ENCODE data around the gene DLG2. TPM values are rescaled to one million over a fixed set of nuclear protein-coding genes. Genes with fewer than 3 reads are reported as not detected.

DLG2 gene
- total RNA-seq, 4 donors from 2014 or later = 6.5 to 14.6 (median 7.2) TPM

DNA sequence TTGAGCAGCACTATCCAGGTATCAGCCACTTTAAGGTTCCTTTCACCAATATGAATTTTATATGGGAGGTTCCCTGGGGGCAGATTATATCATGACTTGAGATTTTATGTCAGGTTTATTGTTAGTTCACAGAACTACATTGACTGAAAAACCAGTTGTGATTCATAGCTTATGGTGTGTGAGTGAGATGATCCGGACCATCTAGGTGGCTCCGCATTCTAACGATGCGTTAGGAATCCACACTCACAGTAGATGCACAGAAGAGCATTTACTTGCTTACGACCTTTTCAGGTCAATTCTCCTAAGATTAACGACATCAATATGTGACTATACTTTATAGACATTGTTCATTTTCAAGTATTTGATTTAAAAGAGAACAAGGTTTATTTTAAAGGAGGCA, 1356.7 kb downstream of the DLG2 start:
- 68 to 83% methylated on average over 6 of the region's 6 CpGs for WGBS, 2 donors
- no peaks in the 10 kb centered on the region for H3K4me1 ChIP-seq
- TF ChIP-seq POLR2A (IDR thresholded peaks at IDR 0.05) (no peak), EP300 (IDR thresholded peaks at IDR 0.05) (no peak)
- TF ChIP-seq, protein P1, sequence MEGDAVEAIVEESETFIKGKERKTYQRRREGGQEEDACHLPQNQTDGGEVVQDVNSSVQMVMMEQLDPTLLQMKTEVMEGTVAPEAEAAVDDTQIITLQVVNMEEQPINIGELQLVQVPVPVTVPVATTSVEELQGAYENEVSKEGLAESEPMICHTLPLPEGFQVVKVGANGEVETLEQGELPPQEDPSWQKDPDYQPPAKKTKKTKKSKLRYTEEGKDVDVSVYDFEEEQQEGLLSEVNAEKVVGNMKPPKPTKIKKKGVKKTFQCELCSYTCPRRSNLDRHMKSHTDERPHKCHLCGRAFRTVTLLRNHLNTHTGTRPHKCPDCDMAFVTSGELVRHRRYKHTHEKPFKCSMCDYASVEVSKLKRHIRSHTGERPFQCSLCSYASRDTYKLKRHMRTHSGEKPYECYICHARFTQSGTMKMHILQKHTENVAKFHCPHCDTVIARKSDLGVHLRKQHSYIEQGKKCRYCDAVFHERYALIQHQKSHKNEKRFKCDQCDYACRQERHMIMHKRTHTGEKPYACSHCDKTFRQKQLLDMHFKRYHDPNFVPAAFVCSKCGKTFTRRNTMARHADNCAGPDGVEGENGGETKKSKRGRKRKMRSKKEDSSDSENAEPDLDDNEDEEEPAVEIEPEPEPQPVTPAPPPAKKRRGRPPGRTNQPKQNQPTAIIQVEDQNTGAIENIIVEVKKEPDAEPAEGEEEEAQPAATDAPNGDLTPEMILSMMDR (IDR thresholded peaks at IDR 0.05) = no peak

DNA sequence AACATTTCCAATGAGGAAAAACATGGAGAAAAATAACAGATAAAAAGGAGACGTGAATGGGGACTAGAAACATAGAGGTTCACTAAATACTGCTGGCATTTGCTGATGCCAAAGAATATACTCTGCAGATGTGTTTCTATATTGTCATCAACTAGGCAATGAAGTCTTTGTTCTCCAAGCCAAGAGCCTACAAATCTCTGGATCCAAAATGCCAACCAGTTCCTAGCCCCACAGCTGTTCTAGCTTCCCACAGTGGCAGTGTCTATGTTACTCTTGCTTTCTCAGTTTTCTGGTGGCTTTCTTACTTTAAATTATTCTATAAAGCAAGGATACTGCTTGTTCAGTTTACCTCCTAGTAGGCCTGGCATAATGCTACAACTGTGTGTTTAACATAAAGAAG, 1363.1 kb downstream of the DLG2 start:
- Histone ChIP-seq H3K36me3 (no peaks in the 10 kb centered on the region), H3K27me3 (no peaks in the 10 kb centered on the region), H3K9me3 (no peaks in the 10 kb centered on the region), H3K4me1 (no peaks in the 10 kb centered on the region), H3K4me3 (no peak overlapping the region), H3K27ac (no peak overlapping the region)
- 28 to 33% methylated on average over 1 of the region's 1 CpG for WGBS, 2 donors
- no peak for TF ChIP-seq POLR2A (IDR thresholded peaks at IDR 0.05)
- TF ChIP-seq, protein P1 (IDR thresholded peaks at IDR 0.05) = no peak
- no peak for TF ChIP-seq EP300 (IDR thresholded peaks at IDR 0.05)
- no peak for DNase-seq (ENCODE audit: low spot score in 2 of 2)

More for the DNA sequence above, 1356.7 kb downstream of the DLG2 start:
- DNase-seq (ENCODE audit: low spot score in 2 of 2) = no peak
- H3K4me3 ChIP-seq = no peak overlapping the region
- no peak overlapping the region for H3K27ac ChIP-seq
- no peaks in the 10 kb centered on the region for H3K9me3 ChIP-seq
- H3K27me3 ChIP-seq = no peaks in the 10 kb centered on the region
- H3K36me3 ChIP-seq = no peaks in the 10 kb centered on the region

DNA sequence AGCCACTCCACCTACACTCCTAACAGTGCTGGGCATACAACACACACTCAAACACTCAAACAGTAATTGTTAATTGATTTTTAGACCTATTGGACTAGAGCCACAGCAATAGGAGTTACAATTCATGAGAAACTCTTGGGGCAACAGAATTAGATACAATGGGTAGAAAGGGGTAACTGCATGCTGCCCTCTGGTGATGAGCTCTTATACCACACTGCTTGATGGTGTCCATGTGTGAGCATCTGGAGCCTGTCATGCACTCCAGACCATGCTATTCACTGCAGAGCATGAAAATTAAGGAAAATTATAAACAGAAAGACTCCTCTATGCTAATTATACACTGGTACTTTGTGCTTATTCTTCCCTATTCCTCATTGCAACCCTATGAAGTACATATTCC, 1365.4 kb downstream of the DLG2 start:
- H3K4me3 ChIP-seq = no peak overlapping the region
- no peak overlapping the region for H3K27ac ChIP-seq
- H3K36me3 ChIP-seq = no peaks in the 10 kb centered on the region
- no peaks in the 10 kb centered on the region for H3K27me3 ChIP-seq
- DNase-seq (ENCODE audit: low spot score in 2 of 2) = no peak
- no peaks in the 10 kb centered on the region for H3K9me3 ChIP-seq
- TF ChIP-seq, protein P1 (IDR thresholded peaks at IDR 0.05) = no peak
- no peaks in the 10 kb centered on the region for H3K4me1 ChIP-seq

DNA sequence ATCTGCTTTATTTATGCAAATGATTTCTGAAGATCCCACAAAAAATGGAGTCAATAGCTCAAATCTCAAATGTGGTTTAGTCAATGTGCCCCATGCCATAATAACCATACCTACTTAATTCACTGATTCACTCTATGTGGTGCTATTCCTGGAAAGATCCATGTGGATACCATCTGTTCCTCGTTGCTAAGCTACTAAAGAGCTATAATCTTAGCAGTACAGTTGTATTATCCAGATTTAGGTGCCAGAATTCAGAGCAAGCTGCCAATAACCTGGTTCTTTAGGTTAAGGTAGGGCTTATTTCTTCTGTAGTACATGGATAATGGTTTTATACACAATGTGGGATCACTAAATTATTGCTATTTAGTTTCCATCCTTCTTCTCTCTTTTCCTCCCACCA, 1366.3 kb downstream of the DLG2 start:
- Histone ChIP-seq H3K27me3 (no peaks in the 10 kb centered on the region), H3K27ac (no peak overlapping the region), H3K4me1 (no peaks in the 10 kb centered on the region), H3K36me3 (no peaks in the 10 kb centered on the region), H3K4me3 (no peak overlapping the region), H3K9me3 (no peaks in the 10 kb centered on the region)
- 44 to 46% methylated on average over 1 of the region's 1 CpG for WGBS, 2 donors
- DNase-seq (ENCODE audit: low spot score in 2 of 2) = no peak
- TF ChIP-seq, protein P1 (IDR thresholded peaks at IDR 0.05) = no peak
- no peak for TF ChIP-seq POLR2A (IDR thresholded peaks at IDR 0.05)
- no peak for TF ChIP-seq EP300 (IDR thresholded peaks at IDR 0.05)

DNA sequence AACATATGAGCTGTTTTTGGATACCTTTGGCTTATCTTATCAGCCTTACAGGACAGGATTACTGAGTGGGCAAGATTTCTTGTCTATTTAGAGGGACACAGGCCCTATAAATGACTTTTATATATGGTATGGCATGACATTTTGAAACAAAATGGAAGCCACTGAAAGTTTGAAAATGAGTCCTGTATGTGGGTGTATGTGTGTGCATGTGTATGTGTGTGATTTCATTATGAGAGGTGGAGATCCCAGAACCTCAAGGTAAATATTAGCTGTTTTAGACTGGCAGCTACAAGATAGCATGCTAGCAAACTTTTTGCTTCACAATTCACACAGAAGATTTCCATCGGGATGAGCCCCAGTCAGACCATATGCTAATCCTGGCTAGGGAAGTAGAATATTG, 1370.5 kb downstream of the DLG2 start:
- Histone ChIP-seq H3K27ac (no peak overlapping the region), H3K9me3 (no peaks in the 10 kb centered on the region), H3K27me3 (no peaks in the 10 kb centered on the region), H3K4me1 (no peaks in the 10 kb centered on the region), H3K36me3 (no peaks in the 10 kb centered on the region), H3K4me3 (no peak overlapping the region)
- TF ChIP-seq POLR2A (IDR thresholded peaks at IDR 0.05) (no peak), EP300 (IDR thresholded peaks at IDR 0.05) (no peak)
- TF ChIP-seq, protein P1 (IDR thresholded peaks at IDR 0.05) = no peak
- 95 to 100% methylated on average over 1 of the region's 1 CpG for WGBS, 2 donors
- DNase-seq (ENCODE audit: low spot score in 2 of 2) = no peak

Measured in tibial nerve (tissue), 4 donors.